B cell (primary cell): ENCODE results near the gene CHTF8. TPM values are rescaled to one million over a fixed set of nuclear protein-coding genes. Genes with fewer than 3 reads are reported as not detected.

Source experiments
- ATAC-seq: fragments of 200-7000 bp; cut with Tn5 transposase; one replicate; pipeline ENCODE4 v1.10.0; 2021; ENCODE audit warnings: low read depth, mild to moderate bottlenecking, moderate number of reproducible peaks, moderate library complexity
- CTCF ChIA-PET: fragments of 350-600 bp; sonication (Branson Sonifier 250); formaldehyde crosslinking; loops from one replicate; lab custom pipeline; 2021; ENCODE audit warnings: antibody characterized with exemption, inconsistent platforms; lab: Charles Lee
- POLR2A ChIA-PET: fragments of 350-600 bp; sonication (Branson Sonifier 250); formaldehyde crosslinking; loops from one replicate; lab custom pipeline; 2021; ENCODE audit warnings: antibody characterized with exemption; lab: Charles Lee
- DNase-seq: peaks from one replicate; pipeline ENCODE4 v3.0.0; 2013
- H2AFZ ChIP-seq: 2 replicates; pipeline ENCODE4 v1.6.1; 2012; ENCODE audit warnings: mild to moderate bottlenecking, low read depth, low read length; ENCODE audit not compliant: insufficient read depth, poor library complexity, severe bottlenecking
- H3K27ac ChIP-seq, 2 donors: 1 replicate in 1 of 2; 2 replicates in 1 of 2; pipeline ENCODE4 v1.5.1; 2012 to 2013; ENCODE audit warnings: low read length in 2 of 2, mild to moderate bottlenecking in 2 of 2, moderate library complexity in 1 of 2
- H3K27me3 ChIP-seq, 4 experiments: fragments of 200-600 bp in 1 of 4; sonication (generic) in 1 of 4; replicated peaks in 1 of 4; 1 replicate in 2 of 4; 2 replicates in 2 of 4; pipeline versions ENCODE4 v1.6.1 to v1.7.0; 2013 to 2016; ENCODE audit warnings: low read length in 3 of 4, mild to moderate bottlenecking in 2 of 4, mixed read lengths in 1 of 4, moderate library complexity in 1 of 4; ENCODE audit not compliant: insufficient read depth in 4 of 4, control insufficient read depth in 3 of 4; ENCODE audit errors: control extremely low read depth in 1 of 4
- H3K36me3 ChIP-seq, 2 experiments: replicated peaks in 1 of 2; 1 replicate in 1 of 2; 2 replicates in 1 of 2; pipeline versions ENCODE4 v1.6.1 to v1.7.1; 2013; ENCODE audit warnings: low read length in 1 of 2; ENCODE audit not compliant: insufficient read depth in 2 of 2, control insufficient read depth in 1 of 2; ENCODE audit errors: control extremely low read depth in 1 of 2, extremely low read depth in 1 of 2
- H3K4me1 ChIP-seq, 2 donors: fragments of 200-600 bp in 1 of 2; sonication (generic) in 1 of 2; 1 replicate in 1 of 2; 2 replicates in 1 of 2; pipeline versions ENCODE4 v1.5.1 to v1.6.1; 2013 to 2017; ENCODE audit warnings: low read length in 2 of 2; ENCODE audit not compliant: control insufficient read depth in 2 of 2, insufficient read depth in 2 of 2
- H3K4me2 ChIP-seq: replicated peaks from 2 replicates; pipeline ENCODE3; 2012; ENCODE audit warnings: mild to moderate bottlenecking, low read depth, low read length; ENCODE audit not compliant: poor library complexity, severe bottlenecking
- H3K4me3 ChIP-seq, 5 experiments: fragments of 200-600 bp in 1 of 5; sonication (generic) in 1 of 5; 1 replicate in 3 of 5; 2 replicates in 2 of 5; pipeline versions ENCODE4 v1.5.1 to v1.7.0; 2011 to 2016; ENCODE audit warnings: low read length in 4 of 5, mild to moderate bottlenecking in 4 of 5, low read depth in 2 of 5, control low read depth in 1 of 5, moderate library complexity in 1 of 5; ENCODE audit not compliant: insufficient read depth in 1 of 5; ENCODE audit errors: control extremely low read depth in 1 of 5, extremely low read depth in 1 of 5
- H3K79me2 ChIP-seq: fragments of 200-600 bp; sonication (generic); one replicate; pipeline ENCODE4 v1.6.0; 2016; ENCODE audit warnings: low read length; ENCODE audit not compliant: control insufficient read depth, insufficient read depth
- H3K9ac ChIP-seq: fragments of 200-600 bp; sonication (generic); 2 replicates; pipeline ENCODE4 v1.6.1; 2017; ENCODE audit warnings: mild to moderate bottlenecking, low read length, moderate library complexity
- H3K9me3 ChIP-seq, 3 donors: one replicate each; pipeline versions ENCODE4 v1.6.1 to v1.7.1; 2013; ENCODE audit warnings: low read length in 2 of 3; ENCODE audit not compliant: control insufficient read depth in 2 of 3, insufficient read depth in 1 of 3; ENCODE audit errors: control extremely low read depth in 1 of 3
- H4K20me1 ChIP-seq: 2 replicates; pipeline ENCODE4 v1.6.0; 2012; ENCODE audit warnings: mild to moderate bottlenecking, low read length; ENCODE audit not compliant: insufficient read depth, control insufficient read depth, poor library complexity, severe bottlenecking
- H3K27ac Mint-ChIP-seq: one replicate; pipeline ENCODE4 v1.8.0; 2021; ENCODE audit warnings: mixed read lengths
- H3K27me3 Mint-ChIP-seq: one replicate; pipeline ENCODE4 v1.8.0; 2021; ENCODE audit warnings: mixed read lengths
- H3K4me1 Mint-ChIP-seq: one replicate; pipeline ENCODE4 v1.8.0; 2021; ENCODE audit warnings: mixed read lengths
- H3K4me3 Mint-ChIP-seq: one replicate; pipeline ENCODE4 v1.8.0; 2021; ENCODE audit warnings: mixed read lengths
- H3K9me3 Mint-ChIP-seq: one replicate; pipeline ENCODE4 v1.8.0; 2022; ENCODE audit warnings: mixed read lengths; ENCODE audit not compliant: insufficient read depth
- EZH2 ChIP-seq: IDR thresholded peaks from 2 replicates; pipeline ENCODE4 v1.6.1; 2012; ENCODE audit warnings: borderline replicate concordance, low read depth, mild to moderate bottlenecking, moderate library complexity, low read length; ENCODE audit not compliant: insufficient read depth, poor library complexity, severe bottlenecking
- whole genome bisulfite sequencing: methylation state at CpG from one replicate; pipeline ENCODE4 v1.1.5; 2013; ENCODE audit warnings: missing lambda C conversion rate; ENCODE audit not compliant: insufficient coverage; 5-methylcytosine and 5-hydroxymethylcytosine counted together
- intact Hi-C: fragments of 100-400 bp; cut with micrococcal nuclease; formaldehyde crosslinking; loops from one replicate; pipeline ENCODE4 v1.10.0; 2022
- polyA plus RNA-seq: library from polyadenylated mRNA; depleted of rRNA; stranded (reverse); fragments of >200 nt; gene quantifications from 2 replicates; pipeline ENCODE4 v1.2.3, GENCODE V29; 2012
- total RNA-seq, 2 donors: library from RNA; stranded (reverse); fragments of 120-200 nt in 1 of 2; gene quantifications; 1 replicate in 1 of 2; 2 replicates in 1 of 2; pipeline versions ENCODE4 v1.2.3 to v1.2.4, GENCODE V29; 2013 to 2022
- TF ChIP-seq, protein P1 (sequence below): fragments of 200-600 bp; IDR thresholded peaks from one replicate; pipeline ENCODE4 v1.8.0; 2022; ENCODE audit warnings: antibody characterized with exemption, mild to moderate bottlenecking

The CHTF8 gene
- total and polyA plus RNA-seq, 2 donors (not counting 1 experiment from before 2014, with no cell fraction given), result 65.0 to 112 TPM

DNA sequence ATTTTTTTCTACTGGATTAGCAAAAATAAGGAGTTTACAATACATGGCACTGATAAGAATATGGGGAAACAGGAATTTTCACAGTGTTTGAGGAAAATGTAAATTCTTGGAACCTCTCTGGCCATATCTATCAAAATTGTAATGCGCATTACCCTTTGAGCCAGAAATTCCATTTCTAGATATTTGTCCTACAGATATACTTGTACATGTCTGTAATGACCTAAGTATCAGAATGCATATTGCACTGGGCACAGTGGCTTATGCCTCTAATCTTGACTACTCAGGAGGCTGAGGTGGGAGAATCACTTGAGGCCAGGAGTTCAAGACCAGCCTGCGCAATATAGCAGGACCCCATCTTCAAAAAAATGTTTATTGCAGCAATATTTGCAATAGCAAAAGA lies 52.7 kb downstream of the CHTF8 start:
- no peaks in the 10 kb centered on the region for H3K4me1 Mint-ChIP-seq
- Histone ChIP-seq H3K27me3 (no peaks in the 10 kb centered on the region), H2AFZ (no peak overlapping the region), H3K79me2 (no peaks in the 10 kb centered on the region), H3K36me3 (peaks cover 0 to 13% of the 10 kb centered on the region in 2 experiments), H3K4me1 (no peaks in the 10 kb centered on the region), H3K9me3 (no peaks in the 10 kb centered on the region), H3K9ac (no peak overlapping the region), H3K4me3 (no peak overlapping the region), H3K27ac (no peak overlapping the region), H4K20me1 (no peaks in the 10 kb centered on the region), H3K4me2 (no peak overlapping the region)
- WGBS, result no CpG with 5 or more reads among the region's 2 CpGs
- intact Hi-C loops, result no loop called here
- no peak overlapping the region for H3K27ac Mint-ChIP-seq
- H3K27me3 Mint-ChIP-seq, result no peaks in the 10 kb centered on the region
- H3K9me3 Mint-ChIP-seq, result no peaks in the 10 kb centered on the region
- TF ChIP-seq EZH2, result no peak
- TF ChIP-seq, protein P1, sequence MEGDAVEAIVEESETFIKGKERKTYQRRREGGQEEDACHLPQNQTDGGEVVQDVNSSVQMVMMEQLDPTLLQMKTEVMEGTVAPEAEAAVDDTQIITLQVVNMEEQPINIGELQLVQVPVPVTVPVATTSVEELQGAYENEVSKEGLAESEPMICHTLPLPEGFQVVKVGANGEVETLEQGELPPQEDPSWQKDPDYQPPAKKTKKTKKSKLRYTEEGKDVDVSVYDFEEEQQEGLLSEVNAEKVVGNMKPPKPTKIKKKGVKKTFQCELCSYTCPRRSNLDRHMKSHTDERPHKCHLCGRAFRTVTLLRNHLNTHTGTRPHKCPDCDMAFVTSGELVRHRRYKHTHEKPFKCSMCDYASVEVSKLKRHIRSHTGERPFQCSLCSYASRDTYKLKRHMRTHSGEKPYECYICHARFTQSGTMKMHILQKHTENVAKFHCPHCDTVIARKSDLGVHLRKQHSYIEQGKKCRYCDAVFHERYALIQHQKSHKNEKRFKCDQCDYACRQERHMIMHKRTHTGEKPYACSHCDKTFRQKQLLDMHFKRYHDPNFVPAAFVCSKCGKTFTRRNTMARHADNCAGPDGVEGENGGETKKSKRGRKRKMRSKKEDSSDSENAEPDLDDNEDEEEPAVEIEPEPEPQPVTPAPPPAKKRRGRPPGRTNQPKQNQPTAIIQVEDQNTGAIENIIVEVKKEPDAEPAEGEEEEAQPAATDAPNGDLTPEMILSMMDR, result no peak
- POLR2A ChIA-PET, result no interaction called here
- DNase-seq, result no peak
- no peak for ATAC-seq
- no peak overlapping the region for H3K4me3 Mint-ChIP-seq
- CTCF ChIA-PET, result no interaction called here

DNA sequence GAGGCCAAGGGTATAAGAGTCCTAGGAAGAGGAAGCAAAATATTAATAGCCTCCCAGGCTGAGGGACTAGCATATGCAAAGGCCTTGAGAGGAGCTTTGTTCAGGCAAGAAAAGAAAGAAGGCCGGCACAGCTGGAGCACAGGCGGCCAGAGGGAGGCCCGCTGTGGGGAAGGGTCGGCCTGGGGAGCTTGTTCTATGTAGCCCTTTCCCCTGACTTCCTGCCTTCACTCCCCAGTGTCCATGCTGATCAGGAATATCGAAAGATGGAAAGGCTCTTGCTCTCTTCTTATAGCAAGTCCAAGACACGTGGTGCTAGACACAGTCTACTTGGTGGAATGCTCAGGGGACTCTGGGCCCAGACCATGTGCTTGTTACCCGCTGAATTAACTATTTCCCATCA lies 54.3 kb downstream of the CHTF8 start:
- intact Hi-C loops, result no loop called here
- Histone ChIP-seq H2AFZ (no peak overlapping the region), H3K79me2 (no peaks in the 10 kb centered on the region), H3K27ac (no peak overlapping the region), H3K36me3 (peaks cover 0 to 2% of the 10 kb centered on the region in 2 experiments), H3K27me3 (no peaks in the 10 kb centered on the region), H3K4me3 (no peak overlapping the region), H3K4me2 (no peak overlapping the region), H3K4me1 (no peaks in the 10 kb centered on the region), H3K9me3 (no peaks in the 10 kb centered on the region), H3K9ac (no peak overlapping the region), H4K20me1 (no peaks in the 10 kb centered on the region)
- no peak overlapping the region for H3K27ac Mint-ChIP-seq
- WGBS, result 96% methylated on average over 7 of the region's 7 CpGs
- POLR2A ChIA-PET, result no interaction called here
- DNase-seq (no peak), ATAC-seq (no peak)
- no peaks in the 10 kb centered on the region for H3K4me1 Mint-ChIP-seq
- H3K27me3 Mint-ChIP-seq, result no peaks in the 10 kb centered on the region
- no peak overlapping the region for H3K4me3 Mint-ChIP-seq
- CTCF ChIA-PET, result no interaction called here
- H3K9me3 Mint-ChIP-seq, result no peaks in the 10 kb centered on the region
- TF ChIP-seq EZH2, result no peak
- TF ChIP-seq, protein P1, result no peak
